EL (cell line): ENCODE results near the gene RET.
"Not testable (repeated sequence)": the region's sequence is repeated elsewhere in the genome, so short reads cannot be mapped to it uniquely, and the experiment has no call there.

Source experiments
- DNase-seq: peaks from one replicate; pipeline ENCODE4 v3.0.0-alpha.2; 2016

Gene RET

DNA sequence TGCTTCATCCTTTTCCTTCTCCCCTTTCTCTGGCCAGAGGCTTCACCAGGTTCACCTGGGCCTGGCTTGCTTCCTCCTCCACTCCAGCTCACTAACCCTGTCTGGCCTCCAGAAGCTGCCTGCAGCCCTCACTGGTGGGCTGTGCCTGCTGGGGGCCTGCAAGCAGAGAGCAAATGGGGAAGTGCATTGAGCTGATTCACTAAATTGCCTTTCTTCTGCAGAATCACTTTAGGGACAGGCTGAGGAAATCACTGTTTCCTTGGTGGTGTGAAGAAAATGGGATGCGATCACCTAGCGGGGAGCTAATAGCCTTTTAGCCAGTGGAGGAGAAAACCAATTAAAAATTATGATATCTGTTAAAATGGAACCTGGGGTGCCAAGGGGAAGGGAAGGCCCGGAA lies 3.0 kb downstream of the RET start:
- no peak for DNase-seq

DNA sequence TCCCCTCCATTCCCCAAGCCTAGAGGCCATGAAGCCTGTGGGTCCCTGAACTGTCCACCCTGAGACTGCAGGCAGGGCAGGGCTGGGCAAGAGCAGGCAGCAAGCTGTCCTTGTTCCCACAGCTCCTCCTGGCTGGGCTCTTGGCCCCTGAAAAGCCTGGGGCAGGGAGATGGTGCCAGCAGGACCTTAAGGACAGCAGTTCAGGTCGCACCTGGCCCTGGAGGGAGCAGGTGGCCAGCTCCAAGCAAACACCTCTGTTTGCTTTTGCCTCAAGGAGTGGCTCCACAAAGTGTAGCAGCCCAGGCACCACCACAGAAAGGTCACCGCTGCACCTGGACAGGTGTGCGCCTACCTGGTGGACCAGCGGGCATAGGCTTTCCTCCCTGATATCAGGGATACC lies 5.2 kb downstream of the RET start:
- DNase-seq = no peak

DNA sequence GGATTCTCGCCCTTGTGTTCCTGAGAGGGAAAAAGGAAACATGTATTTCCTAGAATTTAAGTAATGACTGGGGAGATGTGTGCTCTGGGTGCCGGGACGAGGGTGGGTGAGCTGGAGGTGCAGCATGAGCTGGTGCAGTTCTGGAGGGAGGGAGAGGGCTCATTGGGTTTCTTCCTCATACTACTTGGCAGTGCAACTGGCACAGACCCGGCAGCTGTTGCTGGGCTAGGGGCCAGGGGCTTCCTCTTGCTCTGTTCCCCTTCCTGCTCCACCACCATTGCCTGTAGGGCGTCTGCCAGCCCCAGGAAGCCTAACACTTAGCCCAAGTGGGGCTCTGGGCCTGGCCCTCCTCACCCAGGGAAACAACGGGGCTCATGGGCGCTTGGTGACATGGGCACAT lies 5.9 kb downstream of the RET start:
- DNase-seq = no peak

DNA sequence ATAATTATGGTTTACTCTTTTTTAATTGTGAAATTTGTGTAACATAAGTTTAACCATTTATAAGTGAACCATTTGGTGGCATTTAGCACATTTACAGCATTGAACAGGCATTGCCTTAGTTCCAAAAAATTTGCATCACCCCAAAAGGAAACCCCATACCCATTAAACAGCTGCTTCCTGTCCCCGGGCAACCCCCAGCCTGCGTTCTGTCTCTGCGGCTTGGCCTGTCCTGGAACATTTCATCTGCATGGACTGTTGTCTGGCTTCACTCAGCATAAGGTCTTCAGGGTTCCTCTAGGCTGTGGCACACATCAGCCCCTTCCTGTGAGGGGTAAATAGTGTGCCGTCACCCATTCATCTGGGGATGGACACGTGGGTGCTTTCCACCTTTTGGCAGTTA lies 6.9 kb downstream of the RET start:
- no peak for DNase-seq

DNA sequence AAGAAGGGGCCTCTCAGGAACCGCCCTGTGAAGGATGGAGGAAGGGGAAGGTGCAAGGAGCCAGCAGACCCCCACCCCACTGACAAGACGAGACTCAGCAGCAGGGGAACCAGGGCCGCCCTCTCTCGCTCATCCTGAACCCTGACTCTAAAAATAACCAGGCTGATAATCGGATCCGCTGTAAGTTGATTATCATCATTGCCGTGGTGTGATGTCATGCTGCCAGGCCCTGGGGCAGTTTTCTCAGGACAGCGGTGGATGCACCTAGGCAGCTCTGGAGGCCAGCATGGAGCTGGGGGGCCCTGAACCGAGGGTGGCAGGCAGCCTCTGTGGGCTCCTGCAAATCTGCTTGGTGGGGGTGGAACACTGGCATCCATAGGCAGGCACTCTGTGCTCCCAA lies 7.9 kb downstream of the RET start:
- no peak for DNase-seq

DNA sequence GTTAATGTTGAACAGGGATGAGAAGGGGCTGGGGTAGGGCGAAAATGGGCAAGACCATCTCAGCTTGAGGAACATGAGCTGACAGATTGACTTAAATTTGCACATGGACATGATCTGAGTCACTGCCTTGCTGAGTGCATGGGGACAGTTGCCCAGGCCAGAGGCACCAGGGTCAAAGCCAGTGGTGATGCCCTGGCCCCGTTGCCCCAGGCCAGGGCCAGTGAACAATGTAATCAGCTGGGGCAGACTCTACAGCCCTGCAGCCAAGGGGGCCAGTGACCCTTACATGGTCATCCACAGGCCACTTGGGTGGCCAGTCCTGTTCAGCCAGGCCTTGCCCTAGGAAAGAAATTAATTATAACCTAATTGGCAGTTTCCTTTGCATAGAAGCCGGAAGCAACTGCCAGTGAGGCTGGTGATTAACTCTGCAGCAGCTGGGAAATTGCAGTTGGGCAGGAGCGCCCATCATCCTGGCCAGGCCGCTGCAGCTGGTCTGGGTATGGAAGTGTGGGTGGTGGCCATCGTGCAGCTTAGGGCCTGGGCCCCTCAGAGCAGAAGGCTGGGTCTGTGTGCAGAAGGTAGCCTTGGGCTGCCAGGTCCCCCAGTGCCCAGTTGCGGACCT lies 9.6 kb downstream of the RET start:
- DNase-seq = no peak

DNA sequence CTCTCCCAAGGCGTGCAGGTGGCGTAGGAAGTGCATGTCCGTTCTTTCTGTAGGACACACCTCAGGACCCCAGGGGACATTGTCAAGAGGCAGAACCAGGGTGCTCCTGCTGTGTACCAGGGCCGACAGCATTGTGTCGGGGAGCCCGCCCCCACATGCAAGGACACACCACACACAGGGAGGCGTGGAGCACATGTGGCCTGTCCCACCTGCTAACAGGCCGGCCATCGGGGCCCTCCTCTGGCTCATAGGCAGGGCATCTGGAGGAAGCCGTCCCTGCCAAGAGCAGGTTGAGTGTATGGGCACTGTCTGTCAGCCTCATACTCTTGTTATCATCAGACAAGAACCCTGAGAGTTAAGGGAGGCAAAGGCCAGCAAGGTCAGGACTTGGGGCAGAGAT lies 12.7 kb downstream of the RET start:
- no peak for DNase-seq

DNA sequence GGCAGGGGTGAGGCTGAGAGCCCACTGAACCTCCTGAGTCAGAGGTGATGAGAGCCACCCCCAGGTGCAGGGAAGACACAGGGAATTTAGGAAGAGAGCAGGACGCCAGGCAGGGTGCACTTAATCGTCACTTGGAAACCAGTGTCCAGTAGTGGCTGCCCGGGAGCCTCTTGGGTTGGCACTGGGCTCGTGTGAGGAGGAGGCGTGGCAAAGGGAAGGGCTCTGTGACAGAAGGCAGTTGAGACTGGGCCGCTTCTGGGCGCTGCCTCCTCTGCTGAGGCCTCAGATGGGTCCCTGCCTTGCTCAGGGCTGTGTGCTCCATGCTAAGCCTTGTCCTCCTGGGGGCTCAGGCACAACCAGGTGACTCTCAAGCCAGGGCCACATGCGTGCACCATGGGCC lies 13.3 kb downstream of the RET start:
- DNase-seq = no peak

DNA sequence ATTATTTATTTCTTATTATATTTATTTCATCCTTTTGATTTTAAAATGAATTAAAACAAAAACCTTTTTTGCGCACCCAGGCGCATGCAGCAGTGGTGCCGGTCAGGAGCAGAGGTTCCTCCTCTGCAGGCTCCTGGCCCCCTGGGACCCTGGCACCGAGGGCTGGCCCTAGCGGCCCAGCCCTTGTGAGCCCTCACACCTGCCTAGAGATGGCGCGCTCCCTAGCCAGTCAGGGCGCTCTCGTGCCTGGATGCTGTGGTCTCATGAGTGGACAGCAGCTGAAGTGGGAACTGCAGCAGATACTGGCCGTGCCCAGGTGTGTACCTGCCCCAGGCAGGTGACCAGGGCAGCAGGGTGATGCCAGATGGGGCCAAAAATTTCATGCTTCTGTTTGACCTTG lies 13.8 kb downstream of the RET start:
- no peak for DNase-seq

DNA sequence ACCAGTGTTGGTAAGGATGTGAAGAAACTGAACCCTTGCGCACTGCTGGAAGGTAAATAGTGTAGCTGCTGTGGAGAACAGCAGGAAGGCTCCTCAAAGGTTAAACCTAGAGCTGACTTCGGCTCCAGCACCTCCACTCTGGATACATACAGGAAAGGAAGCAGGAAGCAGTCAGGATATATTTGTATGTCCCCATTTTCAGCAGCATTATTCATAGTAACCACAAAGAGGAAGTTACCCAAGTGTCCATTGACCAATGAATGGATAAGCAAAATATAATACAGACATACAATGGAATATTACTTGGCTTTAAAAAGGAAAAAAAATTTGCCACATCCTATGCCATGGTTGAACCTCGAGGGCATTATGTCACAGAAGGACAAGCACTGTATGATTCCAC lies 15.0 kb downstream of the RET start:
- DNase-seq = no peak

DNA sequence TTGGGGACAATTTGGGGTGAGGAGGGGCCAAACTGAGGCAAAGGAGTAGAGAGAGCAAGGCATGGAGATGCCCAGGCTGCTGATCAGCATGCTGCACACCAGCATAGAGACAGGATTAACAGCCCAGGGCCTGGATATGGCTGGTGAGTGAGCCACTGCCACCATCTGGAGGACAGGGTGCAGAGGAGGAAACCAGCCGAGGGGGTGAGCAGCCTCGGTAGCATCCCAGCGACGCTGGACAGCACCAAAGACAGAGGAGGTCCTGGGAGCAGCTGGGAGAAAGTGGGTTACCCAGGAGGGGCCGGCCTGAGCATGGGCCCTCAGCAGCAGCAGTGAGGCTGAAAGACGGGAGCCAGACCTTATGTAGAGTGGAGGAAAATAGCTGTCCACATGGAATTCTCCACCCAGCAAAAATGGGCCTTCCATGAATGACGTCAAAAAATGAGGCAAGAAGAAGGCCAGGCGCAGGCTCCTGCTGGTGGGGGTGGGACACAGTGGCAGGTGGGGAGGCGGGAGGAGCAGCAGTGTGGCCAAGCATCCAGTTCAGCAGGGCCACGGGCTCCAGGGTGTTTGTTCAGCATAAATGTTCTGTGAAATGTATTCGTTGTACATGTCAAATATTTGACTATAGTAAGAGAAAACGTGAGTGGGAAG lies 16.7 kb downstream of the RET start:
- peak; percentile 29 for DNase-seq

DNA sequence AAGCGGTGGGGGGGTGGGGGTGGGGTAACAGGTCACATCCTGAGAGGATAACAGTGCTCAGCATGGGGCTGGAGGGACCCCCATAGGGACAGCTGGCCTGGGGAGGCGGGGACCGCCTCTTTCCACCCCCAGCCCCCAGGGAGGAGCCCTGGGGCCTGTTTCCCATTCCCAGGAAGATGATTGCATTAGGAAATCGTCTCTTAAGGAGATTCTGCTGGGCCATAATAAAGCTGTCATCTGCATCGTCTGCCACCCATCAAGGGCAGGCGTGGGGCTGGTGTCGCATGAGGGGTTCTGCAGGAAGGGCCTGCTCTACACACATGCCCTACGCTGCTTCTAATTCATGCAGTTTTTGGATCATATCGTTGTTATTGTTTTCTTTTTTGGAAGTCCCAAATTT lies 17.2 kb downstream of the RET start:
- DNase-seq = no peak

DNA sequence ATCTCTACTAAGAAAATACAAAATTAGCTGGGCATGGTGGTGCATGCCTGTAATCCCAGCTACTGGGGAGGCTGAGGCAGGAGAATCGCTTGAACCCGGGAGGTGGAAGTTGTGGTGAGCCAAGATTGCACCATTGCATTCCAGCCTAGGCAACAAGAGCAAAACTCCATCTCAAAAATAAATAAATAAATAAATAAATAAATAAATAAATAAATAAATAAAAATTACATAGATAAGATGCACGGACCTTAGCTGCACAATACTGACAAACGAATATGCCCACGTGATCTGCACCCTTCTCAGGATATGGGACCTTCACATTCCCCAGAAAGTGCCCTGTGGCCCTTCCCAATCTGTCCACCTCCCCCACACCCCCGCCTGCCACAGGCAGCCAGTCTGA lies 22.5 kb downstream of the RET start:
- not testable (repeated sequence) for DNase-seq

DNA sequence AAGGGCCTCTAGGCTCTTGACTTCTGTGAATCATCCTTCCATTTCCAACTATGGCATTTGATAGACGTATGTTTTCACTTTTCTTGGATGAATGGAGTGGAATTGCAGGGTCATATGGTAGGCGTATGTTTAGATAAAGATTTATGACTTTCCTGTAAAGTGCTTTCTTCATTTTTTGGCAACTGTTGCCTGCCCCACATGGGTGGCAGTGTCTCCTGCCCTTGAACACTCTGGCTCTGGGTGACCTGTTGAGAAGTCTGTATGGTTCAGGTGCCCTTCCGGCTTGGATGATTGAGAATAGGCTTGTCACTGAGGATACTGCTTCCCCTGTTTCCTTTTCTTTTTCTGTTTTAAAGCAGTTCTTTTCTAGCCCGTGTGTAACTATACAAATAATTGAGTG lies 23.1 kb downstream of the RET start:
- DNase-seq = no peak

DNA sequence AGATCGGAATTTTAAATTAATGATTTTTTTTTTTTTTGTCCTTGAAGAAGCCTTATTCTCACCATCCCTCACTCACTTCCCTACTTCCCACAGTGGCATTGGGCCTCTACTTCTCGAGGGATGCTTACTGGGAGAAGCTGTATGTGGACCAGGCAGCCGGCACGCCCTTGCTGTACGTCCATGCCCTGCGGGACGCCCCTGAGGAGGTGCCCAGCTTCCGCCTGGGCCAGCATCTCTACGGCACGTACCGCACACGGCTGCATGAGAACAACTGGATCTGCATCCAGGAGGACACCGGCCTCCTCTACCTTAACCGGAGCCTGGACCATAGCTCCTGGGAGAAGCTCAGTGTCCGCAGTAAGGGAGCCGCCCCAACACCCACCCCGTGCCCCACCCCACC lies 23.5 kb downstream of the RET start:
- DNase-seq = no peak

DNA sequence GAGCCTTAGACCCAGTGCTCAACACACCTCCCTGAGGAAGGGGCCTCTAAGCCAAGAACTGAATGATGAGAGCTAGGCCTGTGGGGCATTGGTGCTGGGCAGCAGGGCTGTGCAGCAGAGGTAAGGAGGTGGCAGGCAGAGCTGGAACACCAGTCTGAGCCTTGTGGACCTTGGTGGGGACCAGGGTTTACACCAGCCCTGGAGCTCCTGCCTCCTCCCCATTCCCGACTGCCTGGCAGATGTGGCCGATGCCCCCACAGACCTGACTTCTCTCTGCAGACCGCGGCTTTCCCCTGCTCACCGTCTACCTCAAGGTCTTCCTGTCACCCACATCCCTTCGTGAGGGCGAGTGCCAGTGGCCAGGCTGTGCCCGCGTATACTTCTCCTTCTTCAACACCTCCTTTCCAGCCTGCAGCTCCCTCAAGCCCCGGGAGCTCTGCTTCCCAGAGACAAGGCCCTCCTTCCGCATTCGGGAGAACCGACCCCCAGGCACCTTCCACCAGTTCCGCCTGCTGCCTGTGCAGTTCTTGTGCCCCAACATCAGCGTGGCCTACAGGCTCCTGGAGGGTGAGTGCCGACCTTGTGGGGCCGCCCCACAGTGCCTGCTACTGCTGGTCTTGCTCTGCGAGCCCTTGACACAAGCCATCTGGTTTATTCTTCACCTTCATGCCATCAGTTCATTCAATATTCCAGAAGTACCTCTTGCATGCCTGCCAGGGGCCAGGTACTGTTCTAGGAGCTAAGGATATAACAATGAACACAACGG lies 25.4 kb downstream of the RET start:
- DNase-seq = no peak

DNA sequence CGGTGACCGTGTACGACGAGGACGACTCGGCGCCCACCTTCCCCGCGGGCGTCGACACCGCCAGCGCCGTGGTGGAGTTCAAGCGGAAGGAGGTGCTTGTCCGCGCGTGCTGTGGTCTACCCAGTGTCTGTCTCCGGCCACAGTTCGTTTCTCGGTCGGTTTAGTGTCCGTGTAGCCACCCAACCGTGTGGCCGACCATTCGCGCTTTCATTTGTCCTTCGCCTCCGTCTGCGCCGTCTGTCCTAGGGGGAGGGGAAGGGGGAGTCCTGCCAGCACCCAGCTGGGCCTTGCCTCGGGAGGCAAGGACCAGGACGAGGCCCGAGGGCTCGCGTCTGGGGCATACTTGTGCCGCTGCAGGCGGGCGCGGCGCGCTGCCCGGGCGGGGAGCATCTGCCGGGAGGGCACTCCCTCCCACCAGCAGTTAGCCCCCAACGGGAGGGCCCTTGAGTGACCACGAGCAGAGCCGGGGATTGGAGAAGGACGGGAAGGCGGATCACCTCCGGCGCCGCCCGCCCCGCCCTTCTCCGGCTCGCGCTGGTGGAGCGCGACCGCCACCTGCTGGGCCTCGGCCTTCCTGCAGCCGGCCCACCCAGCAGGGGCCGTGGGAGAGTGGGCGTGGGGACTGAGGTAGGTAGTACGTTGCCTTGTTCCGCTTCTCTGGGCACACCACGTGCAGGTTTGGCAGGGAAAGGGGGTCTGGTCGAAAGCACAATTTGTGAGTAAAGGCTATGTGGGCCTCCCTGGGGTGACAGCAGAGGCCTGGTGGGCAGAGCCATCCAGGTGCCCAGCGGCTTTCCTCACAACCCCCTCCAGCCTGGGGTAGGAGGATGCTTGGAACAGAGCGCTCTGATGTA lies 28.5 kb downstream of the RET start:
- peak; percentile 83 for DNase-seq

DNA sequence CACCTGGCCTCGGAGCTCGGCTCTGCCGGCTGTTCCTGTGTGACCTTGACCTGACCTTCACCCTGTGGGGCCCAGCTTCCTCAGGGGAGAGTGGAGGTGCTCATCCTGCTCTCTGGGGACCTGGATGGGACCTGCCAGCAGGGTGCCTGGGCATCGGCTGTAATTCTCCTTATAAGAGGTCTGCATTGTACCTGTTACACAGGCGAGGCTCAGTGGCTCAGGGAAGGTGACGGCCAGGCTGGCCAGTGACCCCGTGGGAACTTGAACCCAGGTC lies 29.0 kb downstream of the RET start:
- DNase-seq = no peak

DNA sequence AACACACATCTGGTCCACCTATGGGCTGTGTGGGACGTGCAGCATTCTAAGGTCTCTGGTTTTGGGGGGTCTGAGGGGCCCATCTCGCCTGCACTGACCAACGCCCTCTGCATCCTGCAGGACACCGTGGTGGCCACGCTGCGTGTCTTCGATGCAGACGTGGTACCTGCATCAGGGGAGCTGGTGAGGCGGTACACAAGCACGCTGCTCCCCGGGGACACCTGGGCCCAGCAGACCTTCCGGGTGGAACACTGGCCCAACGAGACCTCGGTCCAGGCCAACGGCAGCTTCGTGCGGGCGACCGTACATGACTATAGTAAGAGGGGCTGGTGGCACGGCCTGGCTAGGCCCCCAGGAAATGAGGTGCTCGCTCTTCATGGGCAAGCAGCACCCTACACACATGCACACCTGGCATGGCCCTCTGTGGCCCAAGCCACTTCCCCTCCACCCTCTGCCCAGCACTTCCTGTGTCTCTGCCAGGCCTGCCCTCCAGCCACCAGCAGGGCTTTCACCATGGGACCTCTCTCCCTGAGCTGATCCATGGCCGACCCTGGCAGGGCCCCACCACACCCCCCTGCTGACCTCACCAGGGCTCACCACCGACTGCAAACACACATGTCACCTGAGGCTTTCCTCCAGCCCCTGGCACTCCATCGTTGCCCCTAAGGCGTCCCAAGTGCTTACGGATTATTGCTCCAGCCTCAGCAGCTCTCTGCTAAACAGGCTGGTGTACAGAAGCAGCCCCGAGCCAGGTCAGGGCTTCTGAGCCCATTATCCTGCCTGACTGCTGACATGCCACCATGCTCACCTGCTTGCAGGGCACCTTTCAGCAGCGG lies 29.6 kb downstream of the RET start:
- DNase-seq = no peak

DNA sequence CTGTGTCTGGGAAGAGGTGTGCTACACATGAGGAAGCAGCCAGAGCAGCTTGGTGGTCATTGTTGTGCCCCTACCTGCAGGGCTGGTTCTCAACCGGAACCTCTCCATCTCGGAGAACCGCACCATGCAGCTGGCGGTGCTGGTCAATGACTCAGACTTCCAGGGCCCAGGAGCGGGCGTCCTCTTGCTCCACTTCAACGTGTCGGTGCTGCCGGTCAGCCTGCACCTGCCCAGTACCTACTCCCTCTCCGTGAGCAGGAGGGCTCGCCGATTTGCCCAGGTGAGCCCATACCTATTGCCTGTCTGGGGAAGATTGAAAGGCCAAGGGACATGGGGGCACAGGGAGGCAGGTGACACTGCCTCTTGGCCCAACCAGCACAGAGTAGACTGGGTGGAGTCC lies 32.1 kb downstream of the RET start:
- DNase-seq = no peak

DNA sequence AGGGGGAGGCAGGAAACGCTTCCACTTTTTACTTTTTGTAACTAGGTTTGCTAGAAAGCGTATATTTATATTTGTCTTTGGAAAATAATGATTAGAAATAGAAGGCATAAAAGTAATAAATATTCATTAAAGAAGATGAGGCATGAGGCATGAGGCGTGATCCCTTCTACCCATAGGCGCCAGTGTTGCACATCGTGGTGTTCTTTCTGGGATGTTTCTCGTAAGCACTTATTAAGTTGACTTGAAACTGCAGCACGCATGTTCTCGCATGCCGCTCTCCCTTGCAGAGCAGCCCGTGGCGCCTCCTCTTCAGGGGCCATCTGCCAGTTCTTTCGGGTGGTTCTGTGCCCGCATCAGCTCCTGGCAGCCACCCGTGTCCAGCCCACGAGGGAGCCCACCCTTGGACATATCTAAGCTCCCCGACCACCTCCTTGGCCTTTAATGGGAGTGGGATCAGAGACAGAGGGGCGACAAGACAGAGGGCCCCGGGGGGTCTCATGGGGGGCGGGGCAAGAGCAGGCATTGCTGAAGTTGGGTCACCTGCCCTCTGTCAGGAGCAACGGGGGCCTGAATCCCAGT lies 32.9 kb downstream of the RET start:
- DNase-seq = no peak

DNA sequence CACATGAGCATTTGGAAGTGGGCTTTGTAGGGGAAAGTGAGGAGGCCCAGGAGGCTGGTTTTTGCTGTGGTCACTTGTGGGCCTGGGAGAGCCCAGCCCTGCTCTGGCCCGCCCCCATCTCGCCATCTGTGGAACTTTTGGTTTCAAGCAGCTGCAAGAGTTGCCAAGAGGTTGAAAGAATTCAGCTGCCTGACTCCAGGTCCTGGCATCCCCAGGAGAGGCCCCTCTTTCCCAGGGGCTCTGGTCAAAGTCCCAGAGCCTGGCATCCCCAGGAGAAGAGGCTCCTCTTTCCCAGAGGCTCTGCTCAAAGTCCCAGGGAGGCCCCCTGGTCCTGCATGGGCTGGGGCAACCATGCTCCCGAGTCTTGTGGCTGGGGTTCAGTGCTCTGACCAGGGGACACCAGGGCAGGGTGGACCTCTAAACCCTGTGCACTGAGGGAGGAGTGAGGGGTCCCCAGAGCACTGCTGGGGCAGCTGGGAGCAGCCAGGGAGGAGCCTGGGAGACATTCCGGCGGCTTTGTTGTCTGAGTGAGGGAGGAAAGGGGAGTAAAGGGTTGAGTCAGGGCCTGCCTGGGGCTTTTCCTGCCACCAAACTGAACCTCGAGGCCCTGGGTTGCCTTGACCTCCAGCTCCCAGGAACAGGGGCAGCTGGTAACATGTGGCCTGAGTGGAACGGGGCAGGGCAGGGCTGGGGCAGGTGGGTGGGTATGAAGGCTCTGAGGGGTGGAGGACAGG lies 33.6 kb downstream of the RET start:
- peak; percentile 66 for DNase-seq
